NCI-H748 (cell line): ENCODE measurements around the gene SCO1.

Source experiments
- DNase-seq: peaks from one replicate; lab custom pipeline; 2025; ENCODE audit not compliant: unreplicated experiment; lab: John Stamatoyannopoulos, UW

Gene SCO1

GRCh38 chr17:10657148-10657547 lies 40.2 kb downstream of the SCO1 start, which contains the start of gene MYH3:
MYH3 (minus strand) TSS chr17:10657309; CDS start chr17:10655064, 2,245 bp downstream.
- no peak for DNase-seq

DNA sequence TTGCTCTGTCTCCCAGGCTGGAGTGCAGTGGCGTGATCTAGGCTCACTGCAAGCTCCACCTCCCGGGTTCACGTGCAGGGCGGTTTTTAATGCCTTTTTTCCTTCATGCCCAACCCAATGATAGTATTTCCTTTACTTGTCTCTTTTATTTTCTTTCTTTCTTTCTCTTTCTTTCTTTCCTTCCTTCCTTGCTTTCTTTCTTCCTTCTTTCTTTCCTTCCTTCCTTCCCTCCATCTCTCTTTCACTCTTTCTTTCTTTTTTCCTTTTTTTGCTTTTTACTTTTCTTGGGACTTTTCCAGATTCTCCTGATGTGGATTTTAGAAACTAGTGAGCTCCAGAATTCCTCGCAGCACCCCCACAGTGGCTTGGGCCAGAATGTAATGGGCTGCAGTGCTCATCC lies 43.3 kb downstream of the SCO1 start:
- DNase-seq: no peak

GRCh38 chr17:10652984-10653659 lies 44.2 kb downstream of the SCO1 start:
- no peak for DNase-seq

DNA sequence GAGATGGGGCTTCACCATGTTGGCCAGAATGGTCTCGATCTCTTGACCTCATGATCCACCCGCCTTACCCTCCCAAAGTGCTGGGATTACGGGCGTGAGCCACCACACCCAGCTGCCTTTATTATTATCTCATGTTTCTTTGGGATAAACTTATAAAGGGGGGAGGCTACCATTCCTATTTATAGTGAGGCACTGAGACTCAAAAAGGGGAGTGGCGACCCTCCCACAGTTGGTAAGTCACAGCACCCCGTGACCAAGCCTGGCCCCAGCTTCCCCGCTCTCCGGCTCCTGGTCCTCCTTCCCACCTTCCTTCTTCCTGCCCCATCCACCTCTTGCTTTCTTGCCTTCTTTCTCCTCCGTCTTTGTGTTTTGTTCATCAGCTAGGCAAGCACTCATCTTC lies 45.4 kb downstream of the SCO1 start:
- DNase-seq: no peak

GRCh38 chr17:10649602-10650001 lies 47.7 kb downstream of the SCO1 start:
- DNase-seq: no peak

DNA sequence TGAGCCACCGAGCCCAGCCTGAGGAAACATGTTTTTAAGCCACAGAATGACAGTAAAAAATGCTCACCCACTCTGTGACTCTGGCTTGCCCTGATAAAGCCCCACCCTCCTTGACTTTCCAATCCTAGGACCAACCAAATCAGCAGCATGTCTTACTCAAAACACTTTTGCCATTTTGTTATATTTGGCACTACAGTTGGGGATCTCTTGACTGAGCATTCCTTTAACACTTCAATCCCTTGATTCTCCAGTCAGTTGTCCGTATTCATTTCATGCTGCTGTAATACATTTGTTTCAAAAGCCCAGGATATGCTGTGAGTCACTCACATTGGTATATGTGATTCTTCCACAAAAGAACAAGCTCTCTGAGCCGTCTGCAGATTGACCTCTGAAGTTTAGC lies 48.4 kb downstream of the SCO1 start:
- DNase-seq: no peak

DNA sequence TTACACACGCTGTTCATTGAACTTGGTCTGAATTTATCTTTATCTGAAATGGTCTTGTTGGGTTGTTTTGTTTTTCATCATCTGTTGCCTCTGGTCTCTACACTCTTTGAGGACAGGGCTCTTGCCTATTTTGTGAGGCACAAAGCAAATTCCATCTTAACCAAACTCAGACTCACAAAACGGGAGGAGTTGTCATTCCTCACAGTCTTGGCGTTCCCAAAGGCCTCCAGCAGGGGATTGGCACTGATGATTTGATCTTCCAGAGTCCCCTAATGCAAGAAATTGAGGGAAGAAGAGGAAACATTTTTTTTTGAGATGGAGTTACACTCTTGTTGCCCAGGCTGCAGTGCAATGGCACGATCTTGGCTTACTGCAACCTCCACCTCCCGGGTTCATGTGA lies 49.0 kb downstream of the SCO1 start:
- DNase-seq: no peak

DNA sequence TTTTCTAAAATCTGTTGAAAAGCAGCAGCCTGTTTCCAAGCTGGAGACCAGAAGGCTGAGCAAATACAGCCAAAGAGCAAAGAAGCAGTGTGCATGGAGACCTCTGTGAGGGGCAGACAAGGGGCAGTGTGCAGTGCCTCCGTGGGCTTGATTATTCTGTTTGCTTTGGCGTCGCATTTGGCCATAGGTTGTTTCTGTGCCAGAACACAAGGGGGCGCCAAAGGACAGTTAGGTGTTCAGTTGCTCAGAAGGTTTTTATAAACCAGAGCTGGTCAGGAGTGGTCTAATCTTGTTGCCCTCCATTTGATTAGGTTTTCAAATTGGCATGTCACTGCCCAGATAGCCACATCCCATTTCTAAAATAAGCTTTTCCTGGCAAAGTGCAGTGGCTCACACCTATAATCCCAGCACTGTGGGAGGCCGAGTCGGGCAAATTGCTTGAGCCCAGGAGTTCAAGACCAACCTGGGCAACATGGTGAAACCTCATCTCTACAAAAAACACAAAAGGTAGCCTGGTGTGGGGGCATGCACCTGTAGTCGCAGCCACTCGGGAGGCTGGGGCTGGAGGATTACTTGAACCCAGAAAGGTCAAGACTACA lies 50.8 kb downstream of the SCO1 start:
- peak; percentile 65 for DNase-seq

GRCh38 chr17:10640475-10640874 lies 56.9 kb downstream of the SCO1 start:
- no peak for DNase-seq

- no peak for DNase-seq
Observed at GRCh38 chr17:10638151-10638550, 59.2 kb downstream of the SCO1 start.

GRCh38 chr17:10635290-10635689 lies 62.0 kb downstream of the SCO1 start:
- DNase-seq: no peak

- no peak for DNase-seq
Observed at GRCh38 chr17:10633738-10634379, 63.5 kb downstream of the SCO1 start.

- DNase-seq: no peak
Observed at GRCh38 chr17:10631701-10632100, 65.6 kb downstream of the SCO1 start.

DNA sequence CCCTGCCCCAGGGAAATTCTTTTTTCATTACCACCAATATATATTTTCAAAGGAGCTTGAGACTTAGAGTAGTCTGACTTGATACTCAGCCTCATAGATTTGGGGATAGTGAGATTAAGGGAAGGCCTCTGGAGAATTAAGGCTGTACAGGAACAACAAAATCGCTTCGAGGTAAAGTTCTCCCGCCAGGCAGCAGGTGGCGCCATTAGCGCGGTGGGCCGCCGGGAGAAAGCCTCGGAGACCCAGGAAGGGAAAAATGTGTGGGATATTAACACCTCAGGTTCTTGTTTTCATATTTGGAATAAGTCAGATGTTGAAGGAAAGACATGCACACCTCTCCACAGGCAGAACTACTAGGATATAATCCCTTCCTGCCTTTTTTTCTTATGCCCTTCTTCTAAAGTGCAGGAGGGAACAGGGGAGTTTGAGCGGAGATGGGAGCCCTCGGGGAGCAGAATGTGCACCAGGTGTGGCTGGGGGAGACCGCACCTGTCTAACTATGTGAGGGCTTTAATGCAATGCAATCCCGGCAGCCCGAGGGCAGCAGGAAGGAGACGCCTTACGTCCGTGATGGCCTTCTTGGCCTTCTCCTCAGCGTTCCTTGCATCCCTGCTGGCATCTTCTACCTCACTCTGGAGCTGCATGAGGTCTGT lies 66.2 kb downstream of the SCO1 start:
- peak; percentile 18 for DNase-seq

DNA sequence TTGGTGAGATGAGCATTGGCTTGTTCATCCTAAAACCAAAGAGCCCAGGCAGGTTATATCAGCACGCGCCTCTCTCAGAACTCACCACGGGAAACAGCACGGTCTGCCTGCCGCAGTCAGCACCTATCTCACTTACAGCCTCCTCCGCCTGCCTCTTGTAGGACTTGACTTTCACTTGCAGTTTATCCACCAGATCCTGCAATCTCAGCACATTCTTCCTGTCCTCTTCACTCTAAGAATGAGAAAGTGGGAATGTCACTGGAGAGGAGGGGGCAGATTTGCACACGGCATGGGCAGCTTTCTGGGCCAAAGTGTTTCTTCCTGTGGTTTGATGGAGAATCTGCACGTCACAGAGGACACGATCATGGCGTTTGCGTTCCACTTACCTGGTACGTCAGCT lies 67.6 kb downstream of the SCO1 start:
- no peak for DNase-seq

- no peak for DNase-seq
Observed at GRCh38 chr17:10628756-10629155, 68.6 kb downstream of the SCO1 start.

DNA sequence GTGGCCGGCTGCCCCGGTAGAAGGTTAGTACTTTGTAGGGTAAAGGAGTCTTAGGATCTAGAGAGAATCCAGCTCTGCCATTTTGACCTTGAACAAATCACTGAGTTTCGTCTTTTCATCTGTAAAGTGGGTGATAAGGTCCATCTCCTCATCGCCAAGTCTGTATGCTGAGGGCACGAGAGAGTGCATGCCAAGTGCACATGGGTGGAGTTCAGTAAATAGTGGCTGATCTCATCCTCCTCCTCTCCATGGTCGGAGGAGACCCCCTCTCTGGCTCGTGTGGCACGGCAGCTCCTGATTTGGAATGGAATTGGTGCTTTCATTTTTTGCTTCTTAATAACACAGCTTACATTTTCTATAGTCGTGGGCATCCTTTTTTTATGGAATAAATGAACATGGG lies 70.9 kb downstream of the SCO1 start:
- DNase-seq: no peak

DNA sequence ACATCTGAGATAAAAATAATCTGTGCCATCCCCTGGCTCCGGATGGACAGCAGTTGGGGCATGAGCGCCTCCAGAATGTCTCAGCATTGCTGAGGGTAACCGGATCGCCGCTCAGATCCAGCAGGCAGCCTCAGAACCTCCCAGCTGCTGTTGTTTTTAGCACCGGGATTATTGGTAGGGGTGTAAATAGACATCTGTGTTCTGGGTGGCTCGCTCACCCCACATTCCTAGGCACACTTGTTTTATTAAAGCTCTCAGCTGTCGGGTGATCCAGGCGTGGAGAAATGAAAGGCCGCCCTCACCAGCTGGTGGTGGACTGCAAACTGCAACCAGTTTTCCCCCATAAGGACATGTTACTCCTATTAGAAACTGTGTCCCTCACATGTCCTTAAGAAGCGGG lies 72.4 kb downstream of the SCO1 start:
- no peak for DNase-seq

GRCh38 chr17:10623737-10624338 lies 73.5 kb downstream of the SCO1 start:
- no peak for DNase-seq

- no peak for DNase-seq
Observed at GRCh38 chr17:10622617-10623485, 74.5 kb downstream of the SCO1 start.
